ENCODE measurements around the gene SERGEF.

DNA sequence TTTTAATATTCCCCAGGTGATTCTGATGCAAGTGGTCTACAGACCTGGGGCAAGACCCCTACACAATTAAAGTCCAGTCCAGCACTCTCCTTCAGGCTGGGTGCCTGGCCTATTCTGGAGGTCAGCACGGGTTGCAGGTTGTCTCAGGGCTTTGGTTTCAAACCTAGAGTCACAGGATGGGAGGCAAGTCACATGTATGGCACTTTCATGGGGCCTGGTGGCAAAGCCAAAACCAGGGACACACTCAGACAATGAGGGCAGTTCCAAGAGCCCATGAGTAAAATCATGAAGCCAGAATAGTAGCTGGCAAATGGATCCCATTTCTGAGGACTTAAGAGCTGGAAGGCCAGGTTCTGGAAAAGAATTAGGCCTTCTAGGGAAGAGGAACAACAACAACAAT lies 181.6 kb downstream of the SERGEF start:
- TF ChIP-seq, protein P1, sequence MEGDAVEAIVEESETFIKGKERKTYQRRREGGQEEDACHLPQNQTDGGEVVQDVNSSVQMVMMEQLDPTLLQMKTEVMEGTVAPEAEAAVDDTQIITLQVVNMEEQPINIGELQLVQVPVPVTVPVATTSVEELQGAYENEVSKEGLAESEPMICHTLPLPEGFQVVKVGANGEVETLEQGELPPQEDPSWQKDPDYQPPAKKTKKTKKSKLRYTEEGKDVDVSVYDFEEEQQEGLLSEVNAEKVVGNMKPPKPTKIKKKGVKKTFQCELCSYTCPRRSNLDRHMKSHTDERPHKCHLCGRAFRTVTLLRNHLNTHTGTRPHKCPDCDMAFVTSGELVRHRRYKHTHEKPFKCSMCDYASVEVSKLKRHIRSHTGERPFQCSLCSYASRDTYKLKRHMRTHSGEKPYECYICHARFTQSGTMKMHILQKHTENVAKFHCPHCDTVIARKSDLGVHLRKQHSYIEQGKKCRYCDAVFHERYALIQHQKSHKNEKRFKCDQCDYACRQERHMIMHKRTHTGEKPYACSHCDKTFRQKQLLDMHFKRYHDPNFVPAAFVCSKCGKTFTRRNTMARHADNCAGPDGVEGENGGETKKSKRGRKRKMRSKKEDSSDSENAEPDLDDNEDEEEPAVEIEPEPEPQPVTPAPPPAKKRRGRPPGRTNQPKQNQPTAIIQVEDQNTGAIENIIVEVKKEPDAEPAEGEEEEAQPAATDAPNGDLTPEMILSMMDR (IDR thresholded peaks at IDR 0.05): no peak
- no peak for TF ChIP-seq POLR2A (IDR thresholded peaks at IDR 0.05; ENCODE audit: low read depth)
- TF ChIP-seq POLR2AphosphoS5 (IDR thresholded peaks at IDR 0.05): no peak

Data from esophagus muscularis mucosa (tissue), 3 donors.